Small intestine (tissue), 7 donors: ENCODE data around the gene TEAD4. TPM values are rescaled to one million over a fixed set of nuclear protein-coding genes. Genes with fewer than 3 reads are reported as not detected.
A peak's percentile ranks its signal among the peaks of the same experiment; 100 is the strongest.

ENCODE experiments used
- DNase-seq, 2 donors: peaks; one replicate each; pipeline versions ENCODE4 v3.0.0 to v3.0.0-alpha.2; 2013
- FAIRE-seq: peaks from 2 replicates; lab custom pipeline; 2012; peaks lifted over from hg19 to GRCh38; lab: Jason Lieb, UNC
- H3K27ac ChIP-seq, 3 donors: one replicate each; pipeline ENCODE4 v1.5.1; 2013; ENCODE audit warnings: low read length in 2 of 3, mild to moderate bottlenecking in 2 of 3, control low read depth in 1 of 3, inconsistent platforms in 1 of 3, low read depth in 1 of 3, moderate library complexity in 1 of 3
- H3K27me3 ChIP-seq, 3 donors: one replicate each; pipeline ENCODE4 v1.6.1; 2013; ENCODE audit warnings: low read length in 3 of 3, inconsistent platforms in 1 of 3; ENCODE audit not compliant: control insufficient read depth in 3 of 3, insufficient read depth in 3 of 3
- H3K36me3 ChIP-seq, 3 donors: one replicate each; pipeline ENCODE4 v1.6.1; 2013; ENCODE audit warnings: low read length in 3 of 3, inconsistent platforms in 1 of 3, low read depth in 1 of 3, mild to moderate bottlenecking in 1 of 3, moderate library complexity in 1 of 3; ENCODE audit not compliant: control insufficient read depth in 3 of 3, insufficient read depth in 2 of 3
- H3K4me1 ChIP-seq, 3 donors: one replicate each; pipeline ENCODE4 v1.6.1; 2013; ENCODE audit warnings: low read length in 2 of 3, inconsistent platforms in 1 of 3, low read depth in 1 of 3, mild to moderate bottlenecking in 1 of 3, moderate library complexity in 1 of 3; ENCODE audit not compliant: control insufficient read depth in 3 of 3, insufficient read depth in 2 of 3
- H3K4me3 ChIP-seq, 3 donors: one replicate each; pipeline ENCODE4 v1.5.1; 2013; ENCODE audit warnings: low read length in 3 of 3, control low read depth in 1 of 3, inconsistent platforms in 1 of 3, low read depth in 1 of 3, mild to moderate bottlenecking in 1 of 3, moderate library complexity in 1 of 3
- H3K9me3 ChIP-seq, 2 donors: one replicate each; pipeline ENCODE4 v1.6.1; 2013; ENCODE audit warnings: low read depth in 1 of 2, low read length in 1 of 2; ENCODE audit not compliant: control insufficient read depth in 2 of 2, insufficient read depth in 1 of 2
- WGBS, 3 donors: extraction: QIAGEN DNeasy Blood & Tissue Kit; methylation state at CpG; one replicate each; pipeline ENCODE4 v1.1.7; 2013; 5-methylcytosine and 5-hydroxymethylcytosine counted together
- polyA plus RNA-seq, 4 donors: library from polyadenylated mRNA; stranded (reverse) in 3 of 4; unstranded in 1 of 4; fragments of 200-250 nt in 3 of 4; fragments of 120-200 nt in 1 of 4; gene quantifications; one replicate each; pipeline versions ENCODE4 v1.2.1 to v1.2.3, GENCODE V29; 2013
- donor health status: healthy with polysubstance abuse.
- donor health status: control.
- donor health status: control.
- donor health status: Bipolar disorder and iron deficiency.
- donor health status: healthy.

TEAD4 gene
- polyA plus RNA-seq, 4 donors, result 2.3 to 18.7 (median 10.3) TPM

GRCh38 chr12:2963154-2963759, 4.1 kb downstream of the TEAD4 start:
- peak; percentile 53 to 76 for DNase-seq

DNA sequence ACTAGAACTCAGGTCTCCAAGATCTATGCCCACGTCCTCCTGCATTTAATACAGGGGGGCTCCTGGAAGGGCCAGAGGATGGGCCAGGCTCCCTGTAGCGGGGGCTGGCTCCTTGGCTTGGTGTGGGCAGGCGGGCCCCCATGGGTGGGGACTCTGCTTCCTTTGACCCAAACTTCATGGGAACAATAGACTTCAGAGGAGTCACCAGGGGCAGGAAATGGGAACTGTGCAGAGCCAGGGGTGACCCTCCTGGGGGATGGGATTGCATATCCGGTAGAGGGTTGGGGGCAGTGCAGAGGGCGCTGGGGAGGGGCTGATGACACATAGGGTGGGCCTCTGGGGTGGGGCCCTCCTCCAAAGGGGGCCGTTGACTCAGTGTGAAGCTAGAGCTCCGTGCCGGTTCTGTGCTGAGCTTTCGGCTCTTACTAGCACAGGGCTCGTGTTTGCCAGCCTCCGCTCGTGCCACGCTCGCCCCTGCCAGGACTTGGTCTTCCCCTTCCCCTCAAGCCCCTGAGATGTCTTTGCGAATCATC, 4.6 kb downstream of the TEAD4 start:
- WGBS, 3 donors, result 70 to 89% (median 71%) methylated on average over 14 to 15 of the region's 15 CpGs
- FAIRE-seq (no peak), DNase-seq (no peak)
- no peak overlapping the region for H3K4me3 ChIP-seq
- peaks cover 2 to 15% (median 7%) of the 10 kb centered on the region in 3 donors for H3K4me1 ChIP-seq
- peaks cover 0 to 8% (median 0%) of the 10 kb centered on the region in 3 donors for H3K27me3 ChIP-seq
- H3K9me3 ChIP-seq, result no peaks in the 10 kb centered on the region
- H3K36me3 ChIP-seq, result no peaks in the 10 kb centered on the region
- H3K27ac ChIP-seq, result peak overlapping the region in 1 of 3 donors; percentile 61

More at GRCh38 chr12:2963154-2963759, 4.1 kb downstream of the TEAD4 start:
- Histone ChIP-seq H3K27me3 (peaks cover 0 to 8% (median 2%) of the 10 kb centered on the region in 3 donors), H3K9me3 (no peaks in the 10 kb centered on the region), H3K27ac (peak overlapping the region in 1 of 3 donors; percentile 58), H3K36me3 (no peaks in the 10 kb centered on the region), H3K4me1 (peaks cover 2 to 19% (median 7%) of the 10 kb centered on the region in 3 donors), H3K4me3 (no peak overlapping the region)
- 50 to 55% (median 52%) methylated on average over 8 to 9 of the region's 9 CpGs for WGBS, 3 donors
- no peak for FAIRE-seq

DNA sequence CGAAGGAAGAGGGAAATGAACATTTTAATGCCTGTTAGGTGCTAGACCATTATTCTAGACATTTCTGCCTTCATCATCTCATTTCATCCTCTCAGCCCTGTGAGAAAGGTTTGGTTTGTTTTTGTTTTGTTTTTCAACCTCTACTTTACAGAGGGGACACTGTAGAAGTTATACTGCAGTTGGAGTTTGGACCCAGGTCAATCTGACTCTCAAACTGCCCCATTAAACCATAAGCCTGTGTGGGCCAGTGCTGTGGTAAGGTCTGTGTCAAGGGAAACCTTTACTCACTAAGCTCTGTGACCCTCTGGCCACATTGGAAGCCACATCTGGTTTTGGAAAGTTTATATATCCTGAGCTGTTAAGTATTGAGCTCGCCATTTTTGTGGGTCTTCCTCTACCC, 8.5 kb downstream of the TEAD4 start:
- 53 to 77% (median 65%) methylated on average over 2 of the region's 2 CpGs for WGBS, 3 donors
- H3K27ac ChIP-seq, result no peak overlapping the region
- H3K4me1 ChIP-seq, result peaks cover 0 to 8% (median 0%) of the 10 kb centered on the region in 3 donors
- peak; percentile 64 to 67 for DNase-seq
- FAIRE-seq, result no peak
- no peaks in the 10 kb centered on the region for H3K36me3 ChIP-seq
- H3K27me3 ChIP-seq, result no peaks in the 10 kb centered on the region
- no peaks in the 10 kb centered on the region for H3K9me3 ChIP-seq
- no peak overlapping the region for H3K4me3 ChIP-seq

GRCh38 chr12:2970744-2971143, 11.5 kb downstream of the TEAD4 start:
- FAIRE-seq (no peak), DNase-seq (no peak)
- WGBS, 3 donors, result 74 to 77% (median 74%) methylated on average over 10 of the region's 10 CpGs
- no peaks in the 10 kb centered on the region for H3K9me3 ChIP-seq
- no peaks in the 10 kb centered on the region for H3K36me3 ChIP-seq
- H3K27ac ChIP-seq, result no peak overlapping the region
- H3K4me1 ChIP-seq, result no peaks in the 10 kb centered on the region
- no peaks in the 10 kb centered on the region for H3K27me3 ChIP-seq
- no peak overlapping the region for H3K4me3 ChIP-seq

DNA sequence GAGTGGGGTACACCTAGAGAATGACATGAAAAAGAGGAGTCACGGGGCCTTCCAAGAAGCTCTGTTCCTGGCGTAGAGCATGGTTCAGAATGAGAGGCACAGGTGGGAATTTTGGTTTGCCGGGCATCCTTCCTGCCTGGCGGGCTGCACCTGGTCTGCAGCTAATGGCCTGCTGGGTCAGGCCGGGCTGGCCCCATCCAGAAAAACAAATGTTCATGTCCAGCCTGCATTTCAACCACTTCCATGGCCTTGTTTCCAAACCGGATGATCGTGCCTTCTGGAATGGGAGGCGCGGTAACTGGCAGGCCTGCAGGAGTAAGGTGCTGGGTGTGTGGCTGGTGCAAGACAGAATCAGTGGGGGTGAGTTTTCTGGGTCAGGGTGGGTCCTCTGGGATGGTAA, 14.4 kb downstream of the TEAD4 start:
- WGBS, 3 donors, result 89 to 95% (median 93%) methylated on average over 9 of the region's 9 CpGs
- FAIRE-seq (no peak), DNase-seq (no peak)
- Histone ChIP-seq H3K27me3 (no peaks in the 10 kb centered on the region), H3K27ac (no peak overlapping the region), H3K4me1 (no peaks in the 10 kb centered on the region), H3K9me3 (no peaks in the 10 kb centered on the region), H3K36me3 (no peaks in the 10 kb centered on the region), H3K4me3 (no peak overlapping the region)

DNA sequence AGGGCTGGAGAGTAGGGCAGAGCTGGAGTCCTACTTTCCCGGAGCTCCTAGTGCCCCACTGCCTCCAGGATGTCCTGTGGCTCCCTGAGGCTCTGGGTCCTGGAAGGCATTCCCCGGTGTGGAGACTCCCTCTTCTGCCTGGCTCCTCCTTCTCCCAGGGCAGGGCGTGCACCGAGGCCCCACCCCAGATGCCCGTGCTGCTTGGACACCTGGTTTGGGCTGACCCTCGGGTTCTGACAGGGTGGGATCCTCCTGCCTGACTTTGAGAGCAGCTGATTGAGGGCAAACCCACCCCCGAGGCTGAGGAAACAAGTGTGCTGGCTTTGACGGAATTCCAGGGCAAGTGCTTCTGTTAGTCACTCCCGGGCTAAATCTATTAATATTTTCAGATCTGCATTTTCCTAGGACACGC, 15.4 kb downstream of the TEAD4 start:
- H3K9me3 ChIP-seq, result no peaks in the 10 kb centered on the region
- H3K27me3 ChIP-seq, result no peaks in the 10 kb centered on the region
- no peak overlapping the region for H3K27ac ChIP-seq
- FAIRE-seq (no peak), DNase-seq (no peak)
- WGBS, 3 donors, result 45 to 57% (median 48%) methylated on average over 8 to 10 of the region's 10 CpGs
- H3K4me1 ChIP-seq, result no peaks in the 10 kb centered on the region
- no peak overlapping the region for H3K4me3 ChIP-seq
- H3K36me3 ChIP-seq, result no peaks in the 10 kb centered on the region

DNA sequence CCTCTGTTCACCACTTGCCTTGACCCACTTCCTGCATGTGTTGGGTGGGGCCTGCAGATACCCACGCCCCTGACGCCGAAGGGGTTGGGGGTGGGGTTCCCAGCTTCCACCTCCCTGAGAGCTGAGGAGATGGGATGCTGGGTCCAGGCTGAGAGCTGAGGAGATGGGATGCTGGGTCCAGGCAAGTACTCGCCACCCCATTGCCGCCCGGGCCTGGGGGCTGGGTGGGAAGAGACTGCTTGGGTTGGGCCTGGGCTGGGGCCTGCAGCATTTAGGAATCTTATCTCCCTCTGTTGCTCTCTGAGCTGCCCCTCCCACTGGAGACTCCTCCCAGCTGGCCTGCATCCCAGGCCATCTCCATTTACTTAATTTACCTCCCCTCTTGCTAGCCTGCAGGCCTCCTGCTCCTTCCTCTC, 17.4 kb downstream of the TEAD4 start:
- FAIRE-seq, result no peak
- Histone ChIP-seq H3K27ac (no peak overlapping the region), H3K27me3 (no peaks in the 10 kb centered on the region), H3K9me3 (no peaks in the 10 kb centered on the region), H3K4me3 (no peak overlapping the region), H3K4me1 (no peaks in the 10 kb centered on the region), H3K36me3 (no peaks in the 10 kb centered on the region)
- DNase-seq, result no peak
- WGBS, 3 donors, result 61 to 83% (median 72%) methylated on average over 5 to 6 of the region's 6 CpGs

DNA sequence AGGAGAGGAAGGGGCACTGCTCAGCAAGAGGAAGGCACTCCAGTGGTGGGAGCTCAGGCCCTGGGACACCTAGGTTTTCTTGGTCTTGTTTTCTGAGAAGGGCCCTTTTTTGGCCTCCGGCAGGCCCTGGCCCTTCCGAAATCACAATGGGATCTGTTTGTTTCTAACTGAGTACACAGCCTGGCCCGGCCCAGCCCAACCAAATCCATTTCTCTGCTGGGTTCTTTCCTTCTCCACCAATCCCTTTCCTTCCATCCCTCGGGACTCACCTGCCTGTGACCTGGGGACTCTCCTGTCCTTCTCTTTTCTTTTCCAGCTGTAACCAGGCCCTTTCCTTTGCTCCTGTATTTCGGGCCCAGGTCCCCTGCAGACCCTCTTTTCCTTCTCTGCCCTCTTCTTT, 18.6 kb downstream of the TEAD4 start:
- 87 to 92% (median 88%) methylated on average over 5 of the region's 5 CpGs for WGBS, 3 donors
- H3K4me3 ChIP-seq, result no peak overlapping the region

More for the DNA sequence above, 18.6 kb downstream of the TEAD4 start:
- no peak for FAIRE-seq
- DNase-seq, result no peak
- Histone ChIP-seq H3K36me3 (no peaks in the 10 kb centered on the region), H3K4me1 (no peaks in the 10 kb centered on the region), H3K27ac (no peak overlapping the region), H3K27me3 (no peaks in the 10 kb centered on the region), H3K9me3 (no peaks in the 10 kb centered on the region)
